ENCODE results near the gene SPINT1.

DNA sequence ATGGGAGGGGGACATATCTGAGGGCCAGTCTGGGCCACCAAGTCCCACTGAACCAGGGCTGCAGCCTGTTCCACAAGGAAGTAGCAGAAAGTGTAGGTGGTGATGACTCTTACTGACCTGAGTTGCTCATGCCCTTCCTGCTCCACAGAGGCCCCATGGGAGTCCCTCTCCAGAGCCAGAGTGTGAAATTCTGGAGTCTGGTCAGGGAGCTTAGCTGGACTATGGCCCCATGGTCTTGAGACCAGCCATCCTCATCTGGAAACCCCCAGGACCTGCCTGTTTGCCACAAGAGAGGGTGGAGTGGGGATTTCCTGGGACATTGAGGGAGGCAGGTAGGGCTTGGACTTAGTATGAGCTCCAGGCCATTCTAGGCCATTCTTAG, 3.0 kb downstream of the SPINT1 start:
- TF ChIP-seq FOSL1 (IDR thresholded peaks at IDR 0.05; ENCODE audit: low read depth): no peak
- TF ChIP-seq, protein P1, sequence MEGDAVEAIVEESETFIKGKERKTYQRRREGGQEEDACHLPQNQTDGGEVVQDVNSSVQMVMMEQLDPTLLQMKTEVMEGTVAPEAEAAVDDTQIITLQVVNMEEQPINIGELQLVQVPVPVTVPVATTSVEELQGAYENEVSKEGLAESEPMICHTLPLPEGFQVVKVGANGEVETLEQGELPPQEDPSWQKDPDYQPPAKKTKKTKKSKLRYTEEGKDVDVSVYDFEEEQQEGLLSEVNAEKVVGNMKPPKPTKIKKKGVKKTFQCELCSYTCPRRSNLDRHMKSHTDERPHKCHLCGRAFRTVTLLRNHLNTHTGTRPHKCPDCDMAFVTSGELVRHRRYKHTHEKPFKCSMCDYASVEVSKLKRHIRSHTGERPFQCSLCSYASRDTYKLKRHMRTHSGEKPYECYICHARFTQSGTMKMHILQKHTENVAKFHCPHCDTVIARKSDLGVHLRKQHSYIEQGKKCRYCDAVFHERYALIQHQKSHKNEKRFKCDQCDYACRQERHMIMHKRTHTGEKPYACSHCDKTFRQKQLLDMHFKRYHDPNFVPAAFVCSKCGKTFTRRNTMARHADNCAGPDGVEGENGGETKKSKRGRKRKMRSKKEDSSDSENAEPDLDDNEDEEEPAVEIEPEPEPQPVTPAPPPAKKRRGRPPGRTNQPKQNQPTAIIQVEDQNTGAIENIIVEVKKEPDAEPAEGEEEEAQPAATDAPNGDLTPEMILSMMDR (IDR thresholded peaks at IDR 0.05 in 2 of 3, conservative IDR thresholded peaks at IDR 0.05 in 1 of 3; ENCODE audit: borderline replicate concordance in 1 of 3, insufficient read depth in 1 of 3, low read depth in 2 of 3, low read length in 2 of 3): no peak
- no peak for TF ChIP-seq SP1 (IDR thresholded peaks at IDR 0.05; ENCODE audit: low read depth)
- no peak for TF ChIP-seq POLR2A (IDR thresholded peaks at IDR 0.05; ENCODE audit: borderline replicate concordance, extremely low read depth, insufficient read depth, insufficient read length)
- TF ChIP-seq SIN3A (IDR thresholded peaks at IDR 0.05; ENCODE audit: low read depth): no peak
- no peak for TF ChIP-seq JUND (IDR thresholded peaks at IDR 0.05)
- TF ChIP-seq YY1 (IDR thresholded peaks at IDR 0.05; ENCODE audit: extremely low read depth, insufficient replicate concordance, low read depth, low read length): no peak
- no peak for TF ChIP-seq POLR2AphosphoS5 (IDR thresholded peaks at IDR 0.05; ENCODE audit: low read depth, low read length)
- no peak for TF ChIP-seq EZH2phosphoT487 (IDR thresholded peaks at IDR 0.05; ENCODE audit: borderline replicate concordance)
- no peak for TF ChIP-seq EZH2 (IDR thresholded peaks at IDR 0.05)
- TF ChIP-seq EGR1 (IDR thresholded peaks at IDR 0.05; ENCODE audit: low read depth): no peak
- TF ChIP-seq ELF1 (IDR thresholded peaks at IDR 0.05; ENCODE audit: borderline replicate concordance, low read depth): no peak
